Measurements from ENCODE around the gene LGR5.

LGR5 gene, protein sequence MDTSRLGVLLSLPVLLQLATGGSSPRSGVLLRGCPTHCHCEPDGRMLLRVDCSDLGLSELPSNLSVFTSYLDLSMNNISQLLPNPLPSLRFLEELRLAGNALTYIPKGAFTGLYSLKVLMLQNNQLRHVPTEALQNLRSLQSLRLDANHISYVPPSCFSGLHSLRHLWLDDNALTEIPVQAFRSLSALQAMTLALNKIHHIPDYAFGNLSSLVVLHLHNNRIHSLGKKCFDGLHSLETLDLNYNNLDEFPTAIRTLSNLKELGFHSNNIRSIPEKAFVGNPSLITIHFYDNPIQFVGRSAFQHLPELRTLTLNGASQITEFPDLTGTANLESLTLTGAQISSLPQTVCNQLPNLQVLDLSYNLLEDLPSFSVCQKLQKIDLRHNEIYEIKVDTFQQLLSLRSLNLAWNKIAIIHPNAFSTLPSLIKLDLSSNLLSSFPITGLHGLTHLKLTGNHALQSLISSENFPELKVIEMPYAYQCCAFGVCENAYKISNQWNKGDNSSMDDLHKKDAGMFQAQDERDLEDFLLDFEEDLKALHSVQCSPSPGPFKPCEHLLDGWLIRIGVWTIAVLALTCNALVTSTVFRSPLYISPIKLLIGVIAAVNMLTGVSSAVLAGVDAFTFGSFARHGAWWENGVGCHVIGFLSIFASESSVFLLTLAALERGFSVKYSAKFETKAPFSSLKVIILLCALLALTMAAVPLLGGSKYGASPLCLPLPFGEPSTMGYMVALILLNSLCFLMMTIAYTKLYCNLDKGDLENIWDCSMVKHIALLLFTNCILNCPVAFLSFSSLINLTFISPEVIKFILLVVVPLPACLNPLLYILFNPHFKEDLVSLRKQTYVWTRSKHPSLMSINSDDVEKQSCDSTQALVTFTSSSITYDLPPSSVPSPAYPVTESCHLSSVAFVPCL

GRCh38 chr12:71439613-71440344, at the start of gene LGR5:
TSS of gene LGR5 (plus strand) at chr12:71439798. CDS start at chr12:71440081, 283 bp downstream.
- Mint-ChIP-seq H3K4me3 (peak within 1 kb of the TSS; percentile 39), H3K27me3 (peaks cover 46% of the 10 kb centered on the region), H3K4me1 (ENCODE audit: low read depth) (peaks cover 17% of the 10 kb centered on the region), H3K9me3 (peaks cover 30% of the 10 kb centered on the region), H3K36me3 (ENCODE audit: low read depth) (no peaks in the 10 kb centered on the region), H3K27ac (no peak within 1 kb of the TSS)
- intact Hi-C loops (cut with micrococcal nuclease) = no loop called here

GRCh38 chr12:71392521-71393145, 47.0 kb upstream of the LGR5 start:
- Mint-ChIP-seq H3K9me3 (no peaks in the 10 kb centered on the region), H3K4me3 (no peak overlapping the region), H3K27me3 (no peaks in the 10 kb centered on the region), H3K27ac (no peak overlapping the region), H3K4me1 (ENCODE audit: low read depth) (no peaks in the 10 kb centered on the region), H3K36me3 (ENCODE audit: low read depth) (no peaks in the 10 kb centered on the region)
- intact Hi-C loops (cut with micrococcal nuclease) = loop anchor here (10.0 kb wide), 1 partner anchor 658 kb away; no protein-coding TSS in a partner anchor

- Mint-ChIP-seq H3K9me3 (no peaks in the 10 kb centered on the region), H3K36me3 (ENCODE audit: low read depth) (no peaks in the 10 kb centered on the region), H3K4me3 (no peak overlapping the region), H3K4me1 (ENCODE audit: low read depth) (no peaks in the 10 kb centered on the region), H3K27me3 (no peaks in the 10 kb centered on the region), H3K27ac (no peak overlapping the region)
- intact Hi-C loops (cut with micrococcal nuclease) = loop anchor here (10.0 kb wide), 1 partner anchor 659 kb away; no protein-coding TSS in a partner anchor
Observed at GRCh38 chr12:71393625-71394024, 46.0 kb upstream of the LGR5 start.

DNA sequence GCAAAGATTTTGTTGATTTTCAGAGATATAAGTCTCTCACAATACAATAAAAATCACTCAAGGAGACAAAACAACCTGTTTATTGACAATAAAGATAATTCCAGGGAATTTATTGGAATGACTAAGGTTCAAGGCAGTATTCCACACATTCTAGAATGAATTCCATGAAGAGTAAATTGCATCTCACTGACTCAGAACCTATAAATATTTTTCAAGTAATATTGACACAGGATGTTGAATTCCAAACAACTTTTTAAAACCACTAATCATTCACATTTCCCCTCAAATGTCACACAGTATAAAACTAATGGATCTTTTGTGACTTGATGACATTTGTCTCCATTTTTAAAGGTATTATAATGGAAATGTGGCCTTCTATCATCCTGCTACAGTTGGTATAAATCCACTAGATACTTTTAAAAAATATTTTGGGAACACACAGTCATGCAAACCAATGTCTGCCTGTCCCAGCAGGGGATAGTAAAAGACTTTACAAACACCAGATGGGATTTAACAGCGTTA, 42.1 kb upstream of the LGR5 start:
- Mint-ChIP-seq H3K27me3 (no peaks in the 10 kb centered on the region), H3K36me3 (ENCODE audit: low read depth) (no peaks in the 10 kb centered on the region), H3K27ac (no peak overlapping the region), H3K9me3 (no peaks in the 10 kb centered on the region), H3K4me3 (no peak overlapping the region), H3K4me1 (ENCODE audit: low read depth) (no peaks in the 10 kb centered on the region)
- intact Hi-C loops (cut with micrococcal nuclease) = loop anchor here (10.0 kb wide), 1 partner anchor 663 kb away; no protein-coding TSS in a partner anchor

GRCh38 chr12:71399197-71399596, 40.4 kb upstream of the LGR5 start:
- Mint-ChIP-seq H3K27me3 (no peaks in the 10 kb centered on the region), H3K36me3 (ENCODE audit: low read depth) (no peaks in the 10 kb centered on the region), H3K4me1 (ENCODE audit: low read depth) (no peaks in the 10 kb centered on the region), H3K27ac (no peak overlapping the region), H3K9me3 (peaks cover 10% of the 10 kb centered on the region), H3K4me3 (no peak overlapping the region)
- intact Hi-C loops (cut with micrococcal nuclease) = loop anchor here (10.0 kb wide), 1 partner anchor 664 kb away; no protein-coding TSS in a partner anchor

DNA sequence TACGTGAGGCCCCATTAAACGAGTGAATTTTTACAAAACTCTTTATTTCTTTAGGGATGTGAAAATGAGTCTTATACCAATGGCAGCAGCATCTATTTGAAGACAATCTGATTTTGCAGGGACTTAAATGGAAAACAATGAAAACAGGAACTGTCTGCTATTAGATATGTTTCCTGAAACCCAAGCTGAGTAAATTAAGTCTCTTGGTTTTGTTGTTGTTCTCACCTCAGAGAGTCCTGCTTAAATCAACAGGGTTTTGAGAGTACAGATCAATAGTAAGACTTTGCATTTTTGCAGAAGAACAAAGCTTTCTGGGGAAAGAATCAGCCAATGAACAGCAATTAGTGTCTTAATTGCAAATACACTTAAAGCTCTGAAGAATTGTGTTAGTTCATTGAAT, 39.1 kb upstream of the LGR5 start:
- H3K27ac Mint-ChIP-seq = no peak overlapping the region
- no peak overlapping the region for H3K4me3 Mint-ChIP-seq
- H3K4me1 Mint-ChIP-seq (ENCODE audit: low read depth) = no peaks in the 10 kb centered on the region
- no peaks in the 10 kb centered on the region for H3K36me3 Mint-ChIP-seq (ENCODE audit: low read depth)
- peaks cover 23% of the 10 kb centered on the region for H3K9me3 Mint-ChIP-seq
- intact Hi-C loops (cut with micrococcal nuclease) = no loop called here
- H3K27me3 Mint-ChIP-seq = no peaks in the 10 kb centered on the region

GRCh38 chr12:71405884-71406283, 33.7 kb upstream of the LGR5 start:
- Mint-ChIP-seq H3K36me3 (ENCODE audit: low read depth) (no peaks in the 10 kb centered on the region), H3K4me1 (ENCODE audit: low read depth) (no peaks in the 10 kb centered on the region), H3K9me3 (peaks cover 49% of the 10 kb centered on the region), H3K27ac (no peak overlapping the region), H3K4me3 (no peak overlapping the region), H3K27me3 (no peaks in the 10 kb centered on the region)
- intact Hi-C loops (cut with micrococcal nuclease) = no loop called here

DNA sequence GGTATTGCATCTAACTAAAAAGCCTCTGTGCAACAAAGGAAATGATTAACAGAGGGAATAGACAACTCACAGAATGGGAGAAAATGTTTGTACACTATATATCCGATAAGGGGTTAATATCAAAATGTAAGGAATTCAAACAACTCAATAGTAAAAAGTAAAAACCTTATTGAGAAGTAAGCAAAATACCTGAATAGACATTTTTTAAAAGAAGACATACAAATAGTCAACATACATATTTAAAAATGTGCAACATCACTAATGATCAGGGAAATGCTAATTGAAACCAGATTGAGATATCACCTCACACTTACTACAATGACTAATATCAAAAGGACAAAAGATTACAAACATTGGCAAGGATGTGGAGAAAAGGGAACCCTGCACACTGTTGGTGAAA, 31.9 kb upstream of the LGR5 start:
- intact Hi-C loops (cut with micrococcal nuclease) = no loop called here
- no peak overlapping the region for H3K4me3 Mint-ChIP-seq
- no peaks in the 10 kb centered on the region for H3K4me1 Mint-ChIP-seq (ENCODE audit: low read depth)
- H3K27me3 Mint-ChIP-seq = no peaks in the 10 kb centered on the region
- H3K27ac Mint-ChIP-seq = no peak overlapping the region
- no peaks in the 10 kb centered on the region for H3K36me3 Mint-ChIP-seq (ENCODE audit: low read depth)
- peaks cover 67% of the 10 kb centered on the region for H3K9me3 Mint-ChIP-seq

GRCh38 chr12:71410844-71411243, 28.8 kb upstream of the LGR5 start:
- H3K4me1 Mint-ChIP-seq (ENCODE audit: low read depth) = no peaks in the 10 kb centered on the region
- peaks cover 46% of the 10 kb centered on the region for H3K9me3 Mint-ChIP-seq
- H3K27ac Mint-ChIP-seq = no peak overlapping the region
- no peak overlapping the region for H3K4me3 Mint-ChIP-seq
- no peaks in the 10 kb centered on the region for H3K27me3 Mint-ChIP-seq
- intact Hi-C loops (cut with micrococcal nuclease) = no loop called here
- no peaks in the 10 kb centered on the region for H3K36me3 Mint-ChIP-seq (ENCODE audit: low read depth)

DNA sequence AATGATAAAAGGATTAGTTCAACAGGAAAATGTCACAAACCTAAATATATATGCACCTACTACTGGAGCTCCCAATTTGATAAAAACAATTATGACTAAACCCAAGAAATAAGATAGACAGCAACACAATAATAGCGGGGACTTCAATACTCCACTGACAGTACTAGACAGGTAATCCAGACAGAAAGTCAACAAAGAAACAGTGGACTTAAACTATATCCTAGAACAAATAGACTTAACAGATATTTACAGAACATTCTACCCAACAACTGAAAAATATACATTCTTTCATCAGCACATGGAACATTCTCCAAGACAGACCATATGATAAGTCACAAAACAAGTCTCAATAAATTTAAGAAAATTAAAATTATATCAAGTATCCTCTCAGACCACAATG, 28.0 kb upstream of the LGR5 start:
- Mint-ChIP-seq H3K27me3 (no peaks in the 10 kb centered on the region), H3K4me1 (ENCODE audit: low read depth) (no peaks in the 10 kb centered on the region), H3K9me3 (peaks cover 45% of the 10 kb centered on the region), H3K4me3 (no peak overlapping the region), H3K27ac (no peak overlapping the region), H3K36me3 (ENCODE audit: low read depth) (no peaks in the 10 kb centered on the region)
- intact Hi-C loops (cut with micrococcal nuclease) = no loop called here

GRCh38 chr12:71415336-71416231, 24.0 kb upstream of the LGR5 start:
- Mint-ChIP-seq H3K9me3 (peaks cover 27% of the 10 kb centered on the region), H3K4me1 (ENCODE audit: low read depth) (no peaks in the 10 kb centered on the region), H3K4me3 (no peak overlapping the region), H3K36me3 (ENCODE audit: low read depth) (no peaks in the 10 kb centered on the region), H3K27ac (no peak overlapping the region), H3K27me3 (no peaks in the 10 kb centered on the region)
- intact Hi-C loops (cut with micrococcal nuclease) = loop anchor here (1.0 to 5.0 kb wide), 3 partner anchors 137 to 332 kb away; no protein-coding TSS in a partner anchor

GRCh38 chr12:71417181-71417580, 22.4 kb upstream of the LGR5 start:
- H3K4me1 Mint-ChIP-seq (ENCODE audit: low read depth) = no peaks in the 10 kb centered on the region
- no peaks in the 10 kb centered on the region for H3K36me3 Mint-ChIP-seq (ENCODE audit: low read depth)
- peaks cover 11% of the 10 kb centered on the region for H3K9me3 Mint-ChIP-seq
- no peaks in the 10 kb centered on the region for H3K27me3 Mint-ChIP-seq
- intact Hi-C loops (cut with micrococcal nuclease) = loop anchor here (5.0 kb wide), 2 partner anchors 135 to 220 kb away; no protein-coding TSS in a partner anchor
- no peak overlapping the region for H3K4me3 Mint-ChIP-seq
- H3K27ac Mint-ChIP-seq = no peak overlapping the region

Data from dendritic cell treated with granulocyte-macrophage colony-stimulating factor and Interleukin-4, amounts not matched to agents 40 ng/mL and 50 ng/mL, for 4 days (primary cell).